ENCODE results near the gene SIRT2. TPM values are rescaled to one million over a fixed set of nuclear protein-coding genes. Genes with fewer than 3 reads are reported as not detected.

Gene SIRT2
- total and polyA plus RNA-seq, 2 donors from 2014 or later = 36.0 to 56.9 TPM

DNA sequence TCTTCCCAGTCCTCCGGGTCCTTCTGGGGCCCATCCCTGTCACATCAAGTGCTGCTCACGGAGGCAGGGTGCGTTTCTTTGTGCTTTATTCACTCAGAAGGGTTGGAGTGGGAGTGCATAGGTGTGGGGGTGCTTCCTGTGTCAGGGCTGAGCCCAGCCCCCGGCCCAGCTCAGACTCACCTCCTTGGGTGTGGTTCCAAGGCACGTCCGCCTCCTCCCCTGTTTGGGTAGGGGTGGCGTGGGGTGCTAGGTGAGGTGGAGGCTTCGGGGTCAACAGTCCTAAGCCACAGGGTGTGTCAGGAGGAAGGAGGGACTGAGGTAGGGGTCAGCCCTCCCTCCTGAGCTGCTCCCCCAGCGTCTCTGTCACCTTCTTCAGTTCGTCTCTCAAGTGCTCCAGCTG, 9.5 kb upstream of the SIRT2 start:
- H3K36me3 ChIP-seq (ENCODE audit: control insufficient read depth in 2 of 3, insufficient read depth in 3 of 3, low read length in 3 of 3) = peaks cover 0 to 8% (median 8%) of the 10 kb centered on the region in 3 donors
- TF ChIP-seq, protein P1, sequence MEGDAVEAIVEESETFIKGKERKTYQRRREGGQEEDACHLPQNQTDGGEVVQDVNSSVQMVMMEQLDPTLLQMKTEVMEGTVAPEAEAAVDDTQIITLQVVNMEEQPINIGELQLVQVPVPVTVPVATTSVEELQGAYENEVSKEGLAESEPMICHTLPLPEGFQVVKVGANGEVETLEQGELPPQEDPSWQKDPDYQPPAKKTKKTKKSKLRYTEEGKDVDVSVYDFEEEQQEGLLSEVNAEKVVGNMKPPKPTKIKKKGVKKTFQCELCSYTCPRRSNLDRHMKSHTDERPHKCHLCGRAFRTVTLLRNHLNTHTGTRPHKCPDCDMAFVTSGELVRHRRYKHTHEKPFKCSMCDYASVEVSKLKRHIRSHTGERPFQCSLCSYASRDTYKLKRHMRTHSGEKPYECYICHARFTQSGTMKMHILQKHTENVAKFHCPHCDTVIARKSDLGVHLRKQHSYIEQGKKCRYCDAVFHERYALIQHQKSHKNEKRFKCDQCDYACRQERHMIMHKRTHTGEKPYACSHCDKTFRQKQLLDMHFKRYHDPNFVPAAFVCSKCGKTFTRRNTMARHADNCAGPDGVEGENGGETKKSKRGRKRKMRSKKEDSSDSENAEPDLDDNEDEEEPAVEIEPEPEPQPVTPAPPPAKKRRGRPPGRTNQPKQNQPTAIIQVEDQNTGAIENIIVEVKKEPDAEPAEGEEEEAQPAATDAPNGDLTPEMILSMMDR (IDR thresholded peaks at IDR 0.05; ENCODE audit: borderline replicate concordance, extremely low read depth, insufficient read depth) = no peak
- no peak overlapping the region for H3K27ac ChIP-seq (ENCODE audit: low read depth in 2 of 2, low read length in 2 of 2)
- DNase-seq (no peak), FAIRE-seq (no peak)
- peaks cover 2% of the 10 kb centered on the region for H3K27me3 ChIP-seq (ENCODE audit: control insufficient read depth, insufficient read depth, low read length)
- H3K9me3 ChIP-seq (ENCODE audit: control insufficient read depth in 2 of 3, insufficient read depth in 1 of 3, low read length in 3 of 3) = no peaks in the 10 kb centered on the region
- H3K4me3 ChIP-seq (ENCODE audit: low read length in 3 of 3) = no peak overlapping the region
- no peaks in the 10 kb centered on the region for H3K4me1 ChIP-seq (ENCODE audit: control insufficient read depth in 2 of 3, insufficient read depth in 2 of 3, low read depth in 1 of 3, low read length in 3 of 3)
- no peak overlapping the region for H3K9ac ChIP-seq (ENCODE audit: low read length in 3 of 3)
- intact Hi-C loops (cut with DNase I) = no loop called here

DNA sequence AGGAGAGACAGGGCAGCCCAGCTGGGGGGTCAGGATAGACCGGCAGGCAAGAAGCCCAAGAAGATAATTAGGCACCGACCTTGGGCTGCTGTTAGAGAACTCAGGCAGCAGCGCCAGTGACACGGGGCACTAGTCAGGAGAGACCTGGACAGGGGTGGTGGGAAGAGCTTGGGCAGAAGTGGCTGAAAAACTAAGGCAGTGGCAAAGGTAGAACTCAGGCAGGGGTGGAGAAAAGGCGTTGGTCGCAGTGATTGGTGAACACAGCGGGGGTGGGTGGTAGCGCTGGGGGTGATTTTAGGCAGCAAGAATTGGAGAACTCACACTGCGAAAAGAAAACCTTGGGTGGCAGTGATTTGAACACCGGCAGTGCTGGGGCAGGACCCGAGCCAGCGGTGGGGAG, 8.3 kb upstream of the SIRT2 start:
- Histone ChIP-seq H3K4me1 (ENCODE audit: control insufficient read depth in 2 of 3, insufficient read depth in 2 of 3, low read depth in 1 of 3, low read length in 3 of 3) (no peaks in the 10 kb centered on the region), H3K9me3 (ENCODE audit: control insufficient read depth in 2 of 3, insufficient read depth in 1 of 3, low read length in 3 of 3) (no peaks in the 10 kb centered on the region), H3K36me3 (ENCODE audit: control insufficient read depth in 2 of 3, insufficient read depth in 3 of 3, low read length in 3 of 3) (peaks cover 0 to 8% (median 8%) of the 10 kb centered on the region in 3 donors), H3K27ac (ENCODE audit: low read depth in 2 of 2, low read length in 2 of 2) (no peak overlapping the region), H3K9ac (ENCODE audit: low read length in 3 of 3) (no peak overlapping the region), H3K4me3 (ENCODE audit: low read length in 3 of 3) (no peak overlapping the region), H3K27me3 (ENCODE audit: control insufficient read depth, insufficient read depth, low read length) (peaks cover 2% of the 10 kb centered on the region)
- intact Hi-C loops (cut with DNase I) = no loop called here
- FAIRE-seq (no peak), DNase-seq (no peak)
- TF ChIP-seq, protein P1 (IDR thresholded peaks at IDR 0.05; ENCODE audit: borderline replicate concordance, extremely low read depth, insufficient read depth) = no peak

DNA sequence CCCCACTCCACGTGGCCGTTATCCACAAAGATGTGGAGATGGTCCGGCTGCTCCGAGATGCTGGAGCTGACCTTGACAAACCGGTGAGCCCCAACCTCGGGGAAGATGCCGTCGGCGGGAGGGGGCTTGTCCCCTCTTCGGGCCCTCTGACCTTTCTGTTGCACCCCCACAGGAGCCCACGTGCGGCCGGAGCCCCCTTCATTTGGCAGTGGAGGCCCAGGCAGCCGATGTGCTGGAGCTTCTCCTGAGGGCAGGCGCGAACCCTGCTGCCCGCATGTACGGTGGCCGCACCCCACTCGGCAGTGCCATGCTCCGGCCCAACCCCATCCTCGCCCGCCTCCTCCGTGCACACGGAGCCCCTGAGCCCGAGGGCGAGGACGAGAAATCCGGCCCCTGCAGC, 7.8 kb upstream of the SIRT2 start:
- no peak for DNase-seq
- TF ChIP-seq, protein P1 (IDR thresholded peaks at IDR 0.05; ENCODE audit: borderline replicate concordance, extremely low read depth, insufficient read depth) = no peak
- Histone ChIP-seq H3K4me3 (ENCODE audit: low read length in 3 of 3) (no peak overlapping the region), H3K9me3 (ENCODE audit: control insufficient read depth in 2 of 3, insufficient read depth in 1 of 3, low read length in 3 of 3) (no peaks in the 10 kb centered on the region), H3K27me3 (ENCODE audit: control insufficient read depth, insufficient read depth, low read length) (peaks cover 2% of the 10 kb centered on the region), H3K4me1 (ENCODE audit: control insufficient read depth in 2 of 3, insufficient read depth in 2 of 3, low read depth in 1 of 3, low read length in 3 of 3) (no peaks in the 10 kb centered on the region), H3K36me3 (ENCODE audit: control insufficient read depth in 2 of 3, insufficient read depth in 3 of 3, low read length in 3 of 3) (peaks cover 0 to 8% (median 8%) of the 10 kb centered on the region in 3 donors), H3K27ac (ENCODE audit: low read depth in 2 of 2, low read length in 2 of 2) (no peak overlapping the region), H3K9ac (ENCODE audit: low read length in 3 of 3) (no peak overlapping the region)
- intact Hi-C loops (cut with DNase I) = no loop called here
- no peak for FAIRE-seq

DNA sequence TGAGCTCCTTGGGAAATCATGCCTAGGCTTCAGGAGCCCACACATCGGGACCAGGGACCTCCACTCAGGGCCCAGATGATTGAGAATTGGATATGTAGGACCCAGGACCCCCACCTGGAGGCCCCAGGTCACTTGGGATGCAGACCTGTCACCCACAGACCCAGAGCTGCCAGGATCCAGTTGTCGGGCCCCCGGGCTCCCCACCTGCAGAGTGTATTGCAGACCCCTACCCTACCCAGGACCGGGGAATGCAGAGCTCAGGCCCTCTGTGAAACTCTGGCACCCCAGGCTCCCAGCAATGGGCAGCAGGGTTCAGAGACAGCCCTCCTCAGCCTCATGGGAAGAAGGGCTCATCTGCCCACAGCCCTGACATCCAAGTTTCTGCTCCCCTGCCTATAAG, 6.2 kb upstream of the SIRT2 start:
- Histone ChIP-seq H3K4me3 (ENCODE audit: low read length in 3 of 3) (no peak overlapping the region), H3K27me3 (ENCODE audit: control insufficient read depth, insufficient read depth, low read length) (no peaks in the 10 kb centered on the region), H3K27ac (ENCODE audit: low read depth in 2 of 2, low read length in 2 of 2) (no peak overlapping the region), H3K9ac (ENCODE audit: low read length in 3 of 3) (no peak overlapping the region), H3K4me1 (ENCODE audit: control insufficient read depth in 2 of 3, insufficient read depth in 2 of 3, low read depth in 1 of 3, low read length in 3 of 3) (no peaks in the 10 kb centered on the region), H3K9me3 (ENCODE audit: control insufficient read depth in 2 of 3, insufficient read depth in 1 of 3, low read length in 3 of 3) (peaks cover 0 to 3% (median 0%) of the 10 kb centered on the region in 3 donors), H3K36me3 (ENCODE audit: control insufficient read depth in 2 of 3, insufficient read depth in 3 of 3, low read length in 3 of 3) (peaks cover 0 to 8% (median 8%) of the 10 kb centered on the region in 3 donors)
- DNase-seq (no peak), FAIRE-seq (no peak)
- intact Hi-C loops (cut with DNase I) = no loop called here
- TF ChIP-seq, protein P1 (IDR thresholded peaks at IDR 0.05; ENCODE audit: borderline replicate concordance, extremely low read depth, insufficient read depth) = no peak

All from kidney (tissue), 14 donors.